ENCODE results near the gene ELAVL1. TPM values are rescaled to one million over a fixed set of nuclear protein-coding genes. Genes with fewer than 3 reads are reported as not detected.
"Not testable (repeated sequence)": the region's sequence is repeated elsewhere in the genome, so short reads cannot be mapped to it uniquely, and the experiment has no call there.

Gene ELAVL1
- total RNA-seq, 1 donor from 2014 or later: 37.4 TPM

DNA sequence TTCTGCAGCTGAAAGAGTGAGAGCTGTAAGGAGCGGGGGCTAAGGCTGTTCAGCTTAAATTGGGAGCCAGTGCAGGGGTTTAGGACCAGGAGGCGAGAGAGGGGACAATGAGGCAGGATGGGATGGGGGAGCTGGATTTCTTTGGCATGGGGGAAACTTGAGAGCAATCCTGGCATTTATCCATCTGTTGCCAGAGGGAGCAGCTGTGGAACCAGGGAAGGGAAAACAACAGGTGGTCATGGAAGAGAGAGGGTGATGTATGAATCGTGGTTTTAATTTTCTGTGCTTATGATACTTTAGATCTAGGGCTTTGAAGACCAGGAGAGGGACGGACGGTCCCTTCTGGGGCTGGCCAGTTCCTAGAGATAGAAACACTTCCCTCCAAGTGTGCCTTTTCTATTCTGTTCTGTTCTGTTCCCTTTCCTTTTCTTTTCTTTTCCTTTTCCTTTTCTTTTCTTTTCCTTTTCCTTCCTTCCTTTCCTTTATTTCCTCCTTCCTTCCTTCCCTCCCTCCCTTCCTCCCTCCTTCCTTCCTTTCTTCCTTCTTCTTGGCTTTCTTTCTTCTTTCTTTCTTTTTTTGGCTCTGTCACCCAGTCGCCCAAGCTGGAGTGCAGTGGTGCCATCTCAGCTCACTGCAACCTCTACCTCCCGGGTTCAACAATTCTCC lies 31.1 kb upstream of the ELAVL1 start:
- Histone ChIP-seq H3K36me3 (ENCODE audit: control insufficient read depth, insufficient read depth, low read length) (no peaks in the 10 kb centered on the region), H3K27me3 (ENCODE audit: control insufficient read depth, insufficient read depth, low read length) (no peaks in the 10 kb centered on the region), H3K4me3 (ENCODE audit: low read depth, low read length) (no peak overlapping the region)
- TF ChIP-seq, protein P1, sequence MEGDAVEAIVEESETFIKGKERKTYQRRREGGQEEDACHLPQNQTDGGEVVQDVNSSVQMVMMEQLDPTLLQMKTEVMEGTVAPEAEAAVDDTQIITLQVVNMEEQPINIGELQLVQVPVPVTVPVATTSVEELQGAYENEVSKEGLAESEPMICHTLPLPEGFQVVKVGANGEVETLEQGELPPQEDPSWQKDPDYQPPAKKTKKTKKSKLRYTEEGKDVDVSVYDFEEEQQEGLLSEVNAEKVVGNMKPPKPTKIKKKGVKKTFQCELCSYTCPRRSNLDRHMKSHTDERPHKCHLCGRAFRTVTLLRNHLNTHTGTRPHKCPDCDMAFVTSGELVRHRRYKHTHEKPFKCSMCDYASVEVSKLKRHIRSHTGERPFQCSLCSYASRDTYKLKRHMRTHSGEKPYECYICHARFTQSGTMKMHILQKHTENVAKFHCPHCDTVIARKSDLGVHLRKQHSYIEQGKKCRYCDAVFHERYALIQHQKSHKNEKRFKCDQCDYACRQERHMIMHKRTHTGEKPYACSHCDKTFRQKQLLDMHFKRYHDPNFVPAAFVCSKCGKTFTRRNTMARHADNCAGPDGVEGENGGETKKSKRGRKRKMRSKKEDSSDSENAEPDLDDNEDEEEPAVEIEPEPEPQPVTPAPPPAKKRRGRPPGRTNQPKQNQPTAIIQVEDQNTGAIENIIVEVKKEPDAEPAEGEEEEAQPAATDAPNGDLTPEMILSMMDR (IDR thresholded peaks at IDR 0.05; ENCODE audit: insufficient read depth, low read length, severe bottlenecking): no peak
- FAIRE-seq: no peak
- no peak for DNase-seq (ENCODE audit: low read depth)

DNA sequence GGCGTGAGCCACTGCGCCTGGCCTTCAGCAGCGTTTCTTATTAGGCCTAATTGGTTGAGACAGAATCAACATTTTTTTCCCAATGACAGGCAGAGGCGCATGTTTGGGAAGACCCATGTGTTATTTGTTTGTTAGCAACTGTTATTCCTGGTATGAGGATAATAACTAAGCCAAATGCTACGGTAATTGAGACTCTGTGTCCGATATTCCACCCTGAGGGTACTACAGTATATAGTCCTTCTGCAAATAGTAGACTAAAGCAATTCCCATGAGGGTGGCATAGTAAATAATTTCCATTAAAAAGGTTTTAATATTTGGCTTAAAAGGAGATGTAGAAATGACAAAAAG lies 28.7 kb upstream of the ELAVL1 start:
- FAIRE-seq (no peak), DNase-seq (ENCODE audit: low read depth) (no peak)
- TF ChIP-seq, protein P1 (IDR thresholded peaks at IDR 0.05; ENCODE audit: insufficient read depth, low read length, severe bottlenecking): no peak
- Histone ChIP-seq H3K36me3 (ENCODE audit: control insufficient read depth, insufficient read depth, low read length) (no peaks in the 10 kb centered on the region), H3K27me3 (ENCODE audit: control insufficient read depth, insufficient read depth, low read length) (no peaks in the 10 kb centered on the region), H3K4me3 (ENCODE audit: low read depth, low read length) (no peak overlapping the region)

DNA sequence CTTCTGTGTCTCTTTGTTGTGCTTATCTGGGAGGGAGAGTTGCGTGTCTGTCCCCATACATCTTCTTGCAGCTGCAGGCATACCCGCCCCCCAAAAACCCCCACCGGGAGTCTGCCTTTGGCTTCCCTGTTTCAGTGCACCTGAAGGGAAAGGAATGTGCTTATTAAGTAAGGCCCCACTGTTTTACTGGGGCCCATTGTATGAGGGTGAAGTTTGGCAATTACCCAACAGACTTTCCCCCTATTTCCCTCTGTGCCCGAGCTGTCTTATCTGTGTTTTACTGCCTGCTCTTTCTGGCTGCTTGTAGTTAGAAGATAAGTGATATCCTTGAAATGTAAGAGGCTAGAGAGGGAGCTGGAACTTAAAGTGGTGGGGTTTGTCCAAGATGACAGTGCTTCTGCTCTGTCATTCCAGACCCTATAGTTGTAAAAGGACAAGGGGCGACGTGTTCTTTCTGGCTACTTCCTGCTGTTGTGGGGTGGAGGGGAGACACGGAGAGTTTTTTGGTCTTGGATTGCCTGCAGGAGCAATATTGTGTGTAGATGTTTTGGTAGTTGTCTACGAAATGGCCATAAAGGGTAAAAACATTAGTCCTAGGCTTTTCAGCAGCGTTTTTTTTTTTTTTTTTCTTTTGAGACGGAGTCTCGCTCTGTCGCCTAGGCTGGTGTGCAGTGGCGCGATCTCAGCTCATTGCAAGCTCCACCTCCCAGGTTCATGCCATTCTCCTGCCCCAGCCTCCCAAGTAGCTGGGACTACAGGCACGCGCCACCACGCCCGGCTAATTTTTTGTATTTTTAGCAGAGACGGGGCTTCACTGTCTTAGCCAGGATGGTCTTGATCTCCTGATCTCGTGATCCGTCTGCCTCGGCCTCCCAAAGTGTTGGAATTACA lies 28.1 kb upstream of the ELAVL1 start:
- not testable (repeated sequence) for FAIRE-seq; H3K4me3 ChIP-seq (ENCODE audit: low read depth, low read length); DNase-seq (ENCODE audit: low read depth); H3K27me3 ChIP-seq (ENCODE audit: control insufficient read depth, insufficient read depth, low read length); H3K36me3 ChIP-seq (ENCODE audit: control insufficient read depth, insufficient read depth, low read length)

DNA sequence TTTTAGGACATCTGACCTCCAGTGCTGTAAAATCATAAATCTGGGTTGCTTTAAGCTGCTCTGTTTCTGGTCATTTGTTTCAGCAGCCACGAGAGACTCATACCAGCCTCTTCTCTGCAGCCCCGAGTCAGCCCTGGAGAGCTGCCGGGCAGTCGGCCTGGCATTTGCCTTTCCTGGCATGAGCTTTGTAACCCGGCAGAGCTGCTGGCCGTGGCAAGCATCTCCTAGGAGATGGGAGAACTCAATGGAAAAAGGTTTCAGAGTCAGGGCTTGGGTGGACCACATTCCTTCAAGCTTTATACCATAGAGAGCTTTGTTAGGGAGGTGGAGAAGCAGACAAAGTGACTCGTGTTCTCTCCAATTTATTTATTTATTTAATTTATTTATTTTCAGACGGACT lies 25.5 kb upstream of the ELAVL1 start:
- H3K36me3 ChIP-seq (ENCODE audit: control insufficient read depth, insufficient read depth, low read length): no peaks in the 10 kb centered on the region
- H3K4me3 ChIP-seq (ENCODE audit: low read depth, low read length): no peak overlapping the region
- no peaks in the 10 kb centered on the region for H3K27me3 ChIP-seq (ENCODE audit: control insufficient read depth, insufficient read depth, low read length)
- FAIRE-seq (no peak), DNase-seq (ENCODE audit: low read depth) (no peak)
- TF ChIP-seq, protein P1 (IDR thresholded peaks at IDR 0.05; ENCODE audit: insufficient read depth, low read length, severe bottlenecking): no peak

DNA sequence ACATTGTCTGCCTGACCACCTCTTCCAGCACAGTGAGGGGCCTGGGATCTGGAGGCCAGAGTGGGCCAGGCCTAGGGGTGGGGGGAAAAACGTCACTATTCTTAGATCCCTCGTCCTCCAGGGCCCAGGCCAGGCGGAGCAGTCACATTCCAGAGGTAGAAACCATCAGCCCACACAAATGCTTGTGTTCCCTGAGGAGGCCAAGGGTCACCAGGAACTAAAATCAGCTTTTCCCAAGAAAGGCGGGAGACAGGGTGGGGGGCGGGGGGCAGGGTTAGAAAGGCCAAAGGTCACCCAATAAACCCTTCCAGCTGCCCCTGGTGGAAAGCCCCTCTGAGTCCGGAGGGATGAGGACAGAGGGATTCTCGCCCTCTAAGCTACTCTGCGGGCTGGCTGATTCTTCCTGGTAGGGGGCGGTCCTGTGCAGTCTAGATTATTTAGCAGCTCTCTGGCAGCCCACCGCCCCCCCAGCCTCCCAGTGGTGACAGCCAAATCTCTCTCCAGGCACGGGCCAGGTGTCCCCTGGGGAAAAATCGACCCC lies 23.6 kb upstream of the ELAVL1 start:
- H3K4me3 ChIP-seq (ENCODE audit: low read depth, low read length): no peak overlapping the region
- no peak for DNase-seq (ENCODE audit: low read depth)
- TF ChIP-seq, protein P1 (IDR thresholded peaks at IDR 0.05; ENCODE audit: insufficient read depth, low read length, severe bottlenecking): no peak
- no peaks in the 10 kb centered on the region for H3K27me3 ChIP-seq (ENCODE audit: control insufficient read depth, insufficient read depth, low read length)
- no peak for FAIRE-seq
- no peaks in the 10 kb centered on the region for H3K36me3 ChIP-seq (ENCODE audit: control insufficient read depth, insufficient read depth, low read length)

DNA sequence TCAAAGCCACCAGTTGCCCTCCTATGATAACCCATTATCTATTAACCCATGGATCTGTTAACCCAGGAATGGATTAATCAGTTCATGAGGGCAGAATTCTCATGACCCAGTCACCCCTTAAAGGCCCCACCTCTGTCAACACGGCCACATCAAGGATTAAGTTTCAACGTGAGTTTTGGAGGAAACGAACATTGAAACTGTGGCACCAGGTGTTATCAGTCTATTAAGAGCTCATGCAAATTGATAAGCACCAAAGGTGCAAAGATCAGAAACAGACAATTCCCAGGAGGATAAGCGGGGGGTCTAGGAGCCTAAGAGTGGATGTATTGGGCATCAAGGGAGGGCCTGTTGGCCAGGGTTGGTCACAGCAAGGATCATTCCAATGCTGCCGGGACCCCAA lies 19.9 kb upstream of the ELAVL1 start:
- DNase-seq (ENCODE audit: low read depth) (no peak), FAIRE-seq (no peak)
- H3K27me3 ChIP-seq (ENCODE audit: control insufficient read depth, insufficient read depth, low read length): no peaks in the 10 kb centered on the region
- H3K36me3 ChIP-seq (ENCODE audit: control insufficient read depth, insufficient read depth, low read length): no peaks in the 10 kb centered on the region
- no peak overlapping the region for H3K4me3 ChIP-seq (ENCODE audit: low read depth, low read length)
- TF ChIP-seq, protein P1 (IDR thresholded peaks at IDR 0.05; ENCODE audit: insufficient read depth, low read length, severe bottlenecking): no peak

DNA sequence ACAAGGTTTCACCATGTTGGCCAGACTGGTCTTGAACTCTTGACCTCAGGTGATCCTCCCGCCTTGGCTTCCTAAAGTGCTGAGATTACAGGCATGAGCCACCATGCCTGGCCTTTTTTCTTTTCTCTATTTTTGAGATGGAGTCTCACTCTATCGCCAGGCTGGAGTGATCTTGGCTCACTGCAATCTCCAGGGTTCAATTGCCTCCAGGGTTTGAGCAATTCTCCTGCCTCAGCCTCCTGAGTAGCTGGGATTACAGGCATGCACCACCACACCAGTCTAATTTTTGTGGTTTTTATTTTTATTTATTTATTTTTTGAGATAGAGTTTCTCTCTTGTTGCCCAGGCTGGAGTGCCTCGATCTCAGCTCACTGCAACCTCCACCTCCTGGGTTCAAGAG lies 18.8 kb upstream of the ELAVL1 start:
- not testable (repeated sequence) for H3K27me3 ChIP-seq (ENCODE audit: control insufficient read depth, insufficient read depth, low read length); H3K36me3 ChIP-seq (ENCODE audit: control insufficient read depth, insufficient read depth, low read length); DNase-seq (ENCODE audit: low read depth); H3K4me3 ChIP-seq (ENCODE audit: low read depth, low read length); FAIRE-seq

All from bronchial epithelial cell (primary cell).